HepG2 (cell line): ENCODE results near the gene RCC1. TPM values are rescaled to one million over a fixed set of nuclear protein-coding genes. Genes with fewer than 3 reads are reported as not detected.
A peak's percentile ranks its signal among the peaks of the same experiment; 100 is the strongest.

Source experiments
- AFF4 ChIP-seq: sonication (generic); formaldehyde crosslinking; IDR thresholded peaks from 2 replicates; pipeline ENCODE4 v1.4.0; 2020; ENCODE audit warnings: missing genetic modification reagents
- GABPB1 ChIP-seq: IDR thresholded peaks from 2 replicates; pipeline ENCODE4 v1.6.1; 2016; ENCODE audit warnings: mild to moderate bottlenecking, missing genetic modification reagents, moderate library complexity, missing compliant biosample characterization
- HNRNPK ChIP-seq: fragments of 200-400 bp; formaldehyde crosslinking; IDR thresholded peaks from 2 replicates; pipeline ENCODE4 v1.6.1; 2018; ENCODE audit warnings: low read length, low read depth, moderate library complexity, mild to moderate bottlenecking; ENCODE audit not compliant: poor library complexity, severe bottlenecking
- HNRNPL ChIP-seq: fragments of 200-400 bp; formaldehyde crosslinking; IDR thresholded peaks from 2 replicates; pipeline ENCODE4 v1.6.1; 2017; ENCODE audit warnings: mild to moderate bottlenecking, low read depth, low read length
- MXD4 ChIP-seq: IDR thresholded peaks from 2 replicates; pipeline ENCODE4 v1.6.1; 2016; ENCODE audit warnings: mild to moderate bottlenecking, missing biosample characterization, missing genetic modification reagents
- POLR2G ChIP-seq: fragments of 200-400 bp; formaldehyde crosslinking; IDR thresholded peaks from 2 replicates; pipeline ENCODE4 v1.6.1; 2018; ENCODE audit warnings: mild to moderate bottlenecking, low read depth, low read length, moderate library complexity
- REPIN1 ChIP-seq: sonication (generic); formaldehyde crosslinking; IDR thresholded peaks from 2 replicates; pipeline ENCODE4 v1.8.0; 2022; ENCODE audit warnings: missing genetic modification reagents, low read depth, mild to moderate bottlenecking, borderline replicate concordance
- SNAPC4 ChIP-seq: sonication (generic); formaldehyde crosslinking; IDR thresholded peaks from 2 replicates; pipeline ENCODE4 v1.4.0; 2020; ENCODE audit warnings: mild to moderate bottlenecking, missing genetic modification reagents
- SRSF4 ChIP-seq: fragments of 200-400 bp; formaldehyde crosslinking; IDR thresholded peaks from one replicate; pipeline ENCODE4 v1.6.1; 2018; ENCODE audit warnings: mild to moderate bottlenecking, low read depth, low read length, moderate library complexity; ENCODE audit not compliant: poor library complexity, severe bottlenecking
- TEAD3 ChIP-seq: optimal IDR thresholded peaks from 2 replicates; pipeline ENCODE3; 2016; ENCODE audit warnings: borderline replicate concordance
- TFE3 ChIP-seq: IDR thresholded peaks from 2 replicates; pipeline ENCODE4 v1.6.1; 2016
- ZFP91 ChIP-seq: sonication (generic); formaldehyde crosslinking; IDR thresholded peaks from 2 replicates; pipeline ENCODE4 v1.9.0; 2022; ENCODE audit warnings: missing genetic modification reagents, mild to moderate bottlenecking, borderline replicate concordance
- ZNF292 ChIP-seq: sonication (generic); formaldehyde crosslinking; IDR thresholded peaks from 2 replicates; pipeline ENCODE4 v1.8.1; 2022; ENCODE audit warnings: mild to moderate bottlenecking, low read depth, missing genetic modification reagents, borderline replicate concordance
- ZNF615 ChIP-seq: sonication (generic); formaldehyde crosslinking; IDR thresholded peaks from 2 replicates; pipeline ENCODE4 v1.5.0; 2020; ENCODE audit warnings: mild to moderate bottlenecking, missing genetic modification reagents, borderline replicate concordance
- ZNF720 ChIP-seq: sonication (generic); formaldehyde crosslinking; IDR thresholded peaks from 2 replicates; pipeline ENCODE4 v1.4.0; 2020; ENCODE audit warnings: missing genetic modification reagents
- ZNF761 ChIP-seq: sonication (generic); formaldehyde crosslinking; conservative IDR thresholded peaks from 2 replicates; pipeline ENCODE4 v1.4.0; 2020; ENCODE audit warnings: mild to moderate bottlenecking, missing genetic modification reagents
- polyA plus RNA-seq, 8 experiments: library from polyadenylated mRNA; depleted of rRNA in 3 of 8; stranded (reverse) in 7 of 8; unstranded in 1 of 8; fragments of >200 nt; fragmentation: Illumina TruSeq in 4 of 8; extraction: Trizol in 4 of 8; gene quantifications; 2 replicates each; pipeline versions ENCODE4 v1.2.1 to v1.2.3, GENCODE V29; 2011 to 2016; ENCODE audit warnings: low read depth in 4 of 8, missing spikeins in 1 of 8, mixed read lengths in 1 of 8; ENCODE audit not compliant: insufficient read depth in 1 of 8
- total RNA-seq, 5 experiments: library from RNA; depleted of rRNA; stranded (reverse); fragments of >200 nt; fragmentation: Illumina TruSeq; extraction: Trizol; gene quantifications; 2 replicates each; pipeline ENCODE4 v1.2.3, GENCODE V29; 2016; ENCODE audit warnings: low read depth in 1 of 5

The RCC1 gene
- total and polyA plus RNA-seq, 2 of the 13 experiments (the other 11 are each of a cell fraction or from before 2014, with no cell fraction given), result 47.2 to 80.8 TPM

GRCh38 chr1:28510273-28510969 is 4.6 kb downstream of the RCC1 start (continued):
- TF ChIP-seq ZNF720 (CRISPR knock-in tag), result no peak
- TF ChIP-seq TEAD3, result peak; percentile 5
- no peak for TF ChIP-seq ZNF615 (CRISPR knock-in tag)
- peak; percentile 72; the same call in 1 of the 2 replicates for TF ChIP-seq AFF4 (CRISPR knock-in tag)
- no peak for TF ChIP-seq TFE3
- TF ChIP-seq SNAPC4 (CRISPR knock-in tag), result no peak
- TF ChIP-seq POLR2G, result peak; percentile 62
- TF ChIP-seq SRSF4, result peak; percentile 98
- 0 out of 2 replicates have a peak, but pooled peaks have one; percentile 43 for TF ChIP-seq ZNF761
- TF ChIP-seq GABPB1, result no peak
- TF ChIP-seq ZNF292 (CRISPR knock-in tag), result no peak
- peak; percentile 67; the same call in 1 of the 2 replicates for TF ChIP-seq HNRNPL
- TF ChIP-seq REPIN1 (CRISPR knock-in tag), result peak; percentile 33; the same call in 1 of the 2 replicates
- TF ChIP-seq MXD4 (CRISPR knock-in tag), result peak; percentile 47
- TF ChIP-seq HNRNPK, result peak; percentile 9
- peak; percentile 66 for TF ChIP-seq ZFP91 (CRISPR knock-in tag)
